Measurements from ENCODE around the gene SLIT3. TPM values are rescaled to one million over a fixed set of nuclear protein-coding genes. Genes with fewer than 3 reads are reported as not detected.

Gene SLIT3
- total and polyA plus RNA-seq, 2 donors (not counting 3 experiments of a cell fraction or from before 2014, with no cell fraction given), result 0.90 to 1.0 TPM

- Histone ChIP-seq H3K4me1 (ENCODE audit: control insufficient read depth, extremely low read depth, insufficient read depth, low read length) (no peaks in the 10 kb centered on the region), H3K9me1 (replicated peaks; ENCODE audit: control insufficient read depth, extremely low read depth, insufficient read depth, low read length) (no peaks in the 10 kb centered on the region), H2AFZ (ENCODE audit: low read depth, low read length) (no peak overlapping the region), H3K4me2 (ENCODE audit: insufficient read depth, low read length) (no peak overlapping the region), H4K20me1 (replicated peaks; ENCODE audit: control insufficient read depth, extremely low read depth, insufficient read depth, low read length) (no peaks in the 10 kb centered on the region), H3K9me3 (replicated peaks; ENCODE audit: control insufficient read depth, insufficient read depth, low read length) (no peaks in the 10 kb centered on the region), H3K27me3 (ENCODE audit: control insufficient read depth in 2 of 2, insufficient read depth in 2 of 2, low read length in 2 of 2) (no peaks in the 10 kb centered on the region), H3K79me2 (ENCODE audit: control insufficient read depth, insufficient read depth, low read length) (no peaks in the 10 kb centered on the region), H3K36me3 (ENCODE audit: control insufficient read depth in 2 of 2, extremely low read depth in 1 of 2, insufficient read depth in 2 of 2, low read length in 2 of 2) (no peaks in the 10 kb centered on the region), H3K4me3 (replicated peaks in 1 of 3; ENCODE audit: insufficient read depth in 1 of 3, low read depth in 1 of 3, low read length in 3 of 3) (no peak overlapping the region), H3K9ac (replicated peaks; ENCODE audit: extremely low read depth, insufficient read depth, low read length) (no peak overlapping the region), H3K27ac (ENCODE audit: insufficient read depth, low read depth, low read length) (no peak overlapping the region)
- DNase-seq (ENCODE audit: low read depth, low spot score), result no peak
- ChIA-PET CTCF (no interaction called here), POLR2A (no interaction called here)
- BruUV-seq (replicated peaks), result no TSS peak
- dilution Hi-C loops (cut with MboI; ENCODE audit: extremely low pct_ligation_motif_present, low sequenced_read_pairs) (no loop called here), intact Hi-C loops (cut with micrococcal nuclease) (no loop called here)
- TF ChIP-seq CTCF (IDR thresholded peaks at IDR 0.05; ENCODE audit: extremely low read depth in 1 of 2, insufficient read depth in 1 of 2, low read depth in 1 of 2, low read length in 2 of 2), result no peak
- TF ChIP-seq POLR2A (IDR thresholded peaks at IDR 0.05; ENCODE audit: low read depth, low read length), result no peak
- TF ChIP-seq GATA2 (IDR thresholded peaks at IDR 0.05; ENCODE audit: insufficient read depth, insufficient read length, low read depth, low read length), result no peak
- no peak for TF ChIP-seq POLR2AphosphoS5 (IDR thresholded peaks at IDR 0.05; ENCODE audit: insufficient read depth, low read depth, low read length)
- TF ChIP-seq MAX (IDR thresholded peaks at IDR 0.05; ENCODE audit: insufficient read depth, insufficient read length), result no peak
- TF ChIP-seq JUN (IDR thresholded peaks at IDR 0.05; ENCODE audit: borderline replicate concordance, insufficient read depth, insufficient read length, low read depth), result no peak
- no peak for TF ChIP-seq FOS (IDR thresholded peaks at IDR 0.05; ENCODE audit: borderline replicate concordance, insufficient read depth, low read length)
- TF ChIP-seq MYC (IDR thresholded peaks at IDR 0.05; ENCODE audit: low read depth, low read length), result no peak
- no peak for TF ChIP-seq EZH2 (IDR thresholded peaks at IDR 0.05; ENCODE audit: borderline replicate concordance, low read depth, low read length, severe bottlenecking)
- no peak for FAIRE-seq
Observed at GRCh38 chr5:168889039-168889438, 411.9 kb downstream of the SLIT3 start.
